ENCODE data around the gene GLT8D2.

The GLT8D2 gene

DNA sequence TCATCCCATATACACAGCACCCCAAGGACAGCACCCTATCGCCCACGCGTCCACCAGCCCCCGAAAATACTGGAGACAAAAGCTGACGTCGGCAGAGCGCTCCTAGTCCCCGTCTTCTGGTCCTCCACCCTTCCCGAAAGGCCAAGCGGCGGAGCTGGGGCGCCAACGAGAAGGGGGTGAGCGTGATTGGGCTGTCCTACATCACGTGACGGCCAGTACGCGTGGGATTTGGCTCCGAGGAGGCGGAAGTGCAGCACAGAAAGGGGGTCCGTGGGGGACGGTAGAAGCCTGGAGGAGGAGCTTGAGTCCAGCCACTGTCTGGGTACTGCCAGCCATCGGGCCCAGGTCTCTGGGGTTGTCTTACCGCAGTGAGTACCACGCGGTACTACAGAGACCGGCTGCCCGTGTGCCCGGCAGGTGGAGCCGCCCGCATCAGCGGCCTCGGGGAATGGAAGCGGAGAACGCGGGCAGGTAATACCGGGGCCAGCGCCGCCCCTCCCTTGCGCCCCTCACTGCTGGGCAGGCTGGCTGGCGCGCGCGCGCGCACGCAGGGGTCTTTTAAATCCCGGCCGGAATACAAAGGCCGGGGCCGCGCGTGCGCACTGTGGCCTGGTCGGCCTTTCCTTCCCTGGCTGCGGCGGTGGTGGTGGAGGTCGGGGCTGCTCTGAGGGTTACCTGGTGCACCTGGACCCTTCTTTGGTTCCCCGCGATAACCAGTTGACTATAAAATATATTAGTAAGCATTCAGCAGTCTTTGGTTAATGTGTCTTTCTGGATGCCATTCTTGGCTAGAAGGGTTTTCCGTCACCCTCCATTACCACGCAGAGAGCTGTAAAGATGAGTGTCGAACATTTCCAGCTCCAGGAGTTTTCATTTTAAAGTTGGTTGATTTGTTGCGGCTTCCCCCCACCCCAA is 84.1 kb downstream of the GLT8D2 start, which contains the start of gene TDG:
TSS of gene TDG (plus strand) at position 283 of the 915 bp plus-strand sequence. CDS start at position 449, 166 bp downstream.
- peaks cover 75% of the 10 kb centered on the region for H3K79me2 ChIP-seq (ENCODE audit: low read length)
- H3K4me3 ChIP-seq (ENCODE audit: low read length), result peak within 1 kb of the TSS; percentile 88
- peaks cover 16% of the 10 kb centered on the region for H4K20me1 ChIP-seq (ENCODE audit: insufficient read depth, low read length)
- H3K4me2 ChIP-seq (ENCODE audit: low read length), result peak within 1 kb of the TSS; percentile 95
- peaks cover 13% of the 10 kb centered on the region for H3K4me1 ChIP-seq (ENCODE audit: low read length)
- TF ChIP-seq EZH2phosphoT487 (IDR thresholded peaks at IDR 0.05; ENCODE audit: low read depth), result no peak
- TF ChIP-seq, protein P1, sequence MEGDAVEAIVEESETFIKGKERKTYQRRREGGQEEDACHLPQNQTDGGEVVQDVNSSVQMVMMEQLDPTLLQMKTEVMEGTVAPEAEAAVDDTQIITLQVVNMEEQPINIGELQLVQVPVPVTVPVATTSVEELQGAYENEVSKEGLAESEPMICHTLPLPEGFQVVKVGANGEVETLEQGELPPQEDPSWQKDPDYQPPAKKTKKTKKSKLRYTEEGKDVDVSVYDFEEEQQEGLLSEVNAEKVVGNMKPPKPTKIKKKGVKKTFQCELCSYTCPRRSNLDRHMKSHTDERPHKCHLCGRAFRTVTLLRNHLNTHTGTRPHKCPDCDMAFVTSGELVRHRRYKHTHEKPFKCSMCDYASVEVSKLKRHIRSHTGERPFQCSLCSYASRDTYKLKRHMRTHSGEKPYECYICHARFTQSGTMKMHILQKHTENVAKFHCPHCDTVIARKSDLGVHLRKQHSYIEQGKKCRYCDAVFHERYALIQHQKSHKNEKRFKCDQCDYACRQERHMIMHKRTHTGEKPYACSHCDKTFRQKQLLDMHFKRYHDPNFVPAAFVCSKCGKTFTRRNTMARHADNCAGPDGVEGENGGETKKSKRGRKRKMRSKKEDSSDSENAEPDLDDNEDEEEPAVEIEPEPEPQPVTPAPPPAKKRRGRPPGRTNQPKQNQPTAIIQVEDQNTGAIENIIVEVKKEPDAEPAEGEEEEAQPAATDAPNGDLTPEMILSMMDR (IDR thresholded peaks at IDR 0.05; ENCODE audit: low read depth, low read length), result no peak
- H3K9ac ChIP-seq (ENCODE audit: low read length), result peak within 1 kb of the TSS; percentile 98
- H3K36me3 ChIP-seq (replicated peaks; ENCODE audit: low read depth, low read length), result peaks cover 18% of the 10 kb centered on the region
- peak within 1 kb of the TSS; percentile 78; the same call in 1 of the 2 replicates for H2AFZ ChIP-seq (ENCODE audit: low read depth, low read length)
- H3K27ac ChIP-seq (ENCODE audit: low read length), result peak within 1 kb of the TSS; percentile 85
- H3K27me3 ChIP-seq (ENCODE audit: low read depth, low read length), result no peaks in the 10 kb centered on the region
- H3K9me3 ChIP-seq (ENCODE audit: insufficient read depth, low read length), result no peaks in the 10 kb centered on the region

DNA sequence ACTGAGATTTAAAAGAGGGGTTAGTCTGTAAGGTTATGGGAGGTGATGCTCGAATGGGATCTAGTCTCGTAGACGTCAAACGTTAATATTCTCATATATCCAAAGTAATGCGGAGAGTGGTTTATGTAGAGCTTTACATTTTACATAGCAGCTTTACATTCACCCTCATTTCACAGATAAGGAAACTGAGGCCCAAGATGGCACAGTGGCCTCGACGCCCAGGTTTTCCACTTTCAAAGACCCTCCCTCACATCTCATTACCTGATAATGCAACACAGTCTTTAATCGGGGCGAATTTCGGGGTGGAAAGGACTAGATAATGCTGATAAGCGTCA is 84.8 kb downstream of the GLT8D2 start:
- H3K27me3 ChIP-seq (ENCODE audit: low read depth, low read length), result no peaks in the 10 kb centered on the region
- H3K4me1 ChIP-seq (ENCODE audit: low read length), result peaks cover 16% of the 10 kb centered on the region
- H3K9ac ChIP-seq (ENCODE audit: low read length), result peak overlapping the region; percentile 98
- peaks cover 69% of the 10 kb centered on the region for H3K79me2 ChIP-seq (ENCODE audit: low read length)
- H3K27ac ChIP-seq (ENCODE audit: low read length), result peak overlapping the region; percentile 85
- no peaks in the 10 kb centered on the region for H3K9me3 ChIP-seq (ENCODE audit: insufficient read depth, low read length)
- H3K4me2 ChIP-seq (ENCODE audit: low read length), result peak overlapping the region; percentile 95
- TF ChIP-seq EZH2phosphoT487 (IDR thresholded peaks at IDR 0.05; ENCODE audit: low read depth), result no peak
- TF ChIP-seq, protein P1 (IDR thresholded peaks at IDR 0.05; ENCODE audit: low read depth, low read length), result no peak
- H3K36me3 ChIP-seq (replicated peaks; ENCODE audit: low read depth, low read length), result peaks cover 18% of the 10 kb centered on the region
- peak overlapping the region; percentile 48; the same call in 1 of the 2 replicates for H2AFZ ChIP-seq (ENCODE audit: low read depth, low read length)
- peaks cover 16% of the 10 kb centered on the region for H4K20me1 ChIP-seq (ENCODE audit: insufficient read depth, low read length)
- H3K4me3 ChIP-seq (ENCODE audit: low read length), result peak overlapping the region; percentile 88

- Histone ChIP-seq H4K20me1 (ENCODE audit: insufficient read depth, low read length) (peaks cover 15% of the 10 kb centered on the region), H2AFZ (ENCODE audit: low read depth, low read length) (no peak overlapping the region), H3K4me1 (ENCODE audit: low read length) (peaks cover 20% of the 10 kb centered on the region), H3K27ac (ENCODE audit: low read length) (peak overlapping the region; percentile 85), H3K4me3 (ENCODE audit: low read length) (peak overlapping the region; percentile 88), H3K9me3 (ENCODE audit: insufficient read depth, low read length) (no peaks in the 10 kb centered on the region), H3K9ac (ENCODE audit: low read length) (peak overlapping the region; percentile 98), H3K36me3 (replicated peaks; ENCODE audit: low read depth, low read length) (peaks cover 18% of the 10 kb centered on the region), H3K27me3 (ENCODE audit: low read depth, low read length) (no peaks in the 10 kb centered on the region), H3K4me2 (ENCODE audit: low read length) (peak overlapping the region; percentile 95), H3K79me2 (ENCODE audit: low read length) (peaks cover 65% of the 10 kb centered on the region)
- TF ChIP-seq EZH2phosphoT487 (IDR thresholded peaks at IDR 0.05; ENCODE audit: low read depth), result no peak
- TF ChIP-seq, protein P1 (IDR thresholded peaks at IDR 0.05; ENCODE audit: low read depth, low read length), result no peak
Measured at GRCh38 chr12:103964805-103965204, 85.2 kb downstream of the GLT8D2 start.

DNA sequence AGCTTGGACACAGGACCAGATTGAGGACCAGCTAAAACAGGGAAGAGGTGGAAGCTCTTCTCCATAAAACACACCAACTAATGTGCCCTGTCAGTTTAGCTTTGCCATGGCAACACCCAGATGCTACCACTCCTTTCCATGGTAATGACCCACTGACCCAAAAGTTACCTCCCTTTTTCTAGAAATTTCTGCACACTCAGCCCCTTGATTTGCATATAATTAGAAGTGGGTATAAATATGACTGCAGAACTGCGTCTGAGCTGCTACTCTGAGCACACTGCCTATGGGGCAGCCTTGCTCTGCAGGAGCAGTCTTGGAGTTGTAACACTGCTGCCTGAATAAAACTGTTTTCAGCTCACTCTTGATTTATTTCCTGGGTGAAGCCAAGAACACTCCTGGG is 87.5 kb downstream of the GLT8D2 start:
- no peak overlapping the region for H3K27ac ChIP-seq (ENCODE audit: low read length)
- H3K79me2 ChIP-seq (ENCODE audit: low read length), result peaks cover 42% of the 10 kb centered on the region
- H4K20me1 ChIP-seq (ENCODE audit: insufficient read depth, low read length), result no peaks in the 10 kb centered on the region
- H3K9me3 ChIP-seq (ENCODE audit: insufficient read depth, low read length), result no peaks in the 10 kb centered on the region
- TF ChIP-seq EZH2phosphoT487 (IDR thresholded peaks at IDR 0.05; ENCODE audit: low read depth), result no peak
- TF ChIP-seq, protein P1 (IDR thresholded peaks at IDR 0.05; ENCODE audit: low read depth, low read length), result no peak
- H2AFZ ChIP-seq (ENCODE audit: low read depth, low read length), result no peak overlapping the region
- no peak overlapping the region for H3K4me3 ChIP-seq (ENCODE audit: low read length)
- H3K9ac ChIP-seq (ENCODE audit: low read length), result no peak overlapping the region
- peaks cover 32% of the 10 kb centered on the region for H3K4me1 ChIP-seq (ENCODE audit: low read length)
- peaks cover 7% of the 10 kb centered on the region for H3K36me3 ChIP-seq (replicated peaks; ENCODE audit: low read depth, low read length)
- no peaks in the 10 kb centered on the region for H3K27me3 ChIP-seq (ENCODE audit: low read depth, low read length)
- H3K4me2 ChIP-seq (ENCODE audit: low read length), result no peak overlapping the region
